ENCODE data around the gene STARD3NL.

Gene STARD3NL

DNA sequence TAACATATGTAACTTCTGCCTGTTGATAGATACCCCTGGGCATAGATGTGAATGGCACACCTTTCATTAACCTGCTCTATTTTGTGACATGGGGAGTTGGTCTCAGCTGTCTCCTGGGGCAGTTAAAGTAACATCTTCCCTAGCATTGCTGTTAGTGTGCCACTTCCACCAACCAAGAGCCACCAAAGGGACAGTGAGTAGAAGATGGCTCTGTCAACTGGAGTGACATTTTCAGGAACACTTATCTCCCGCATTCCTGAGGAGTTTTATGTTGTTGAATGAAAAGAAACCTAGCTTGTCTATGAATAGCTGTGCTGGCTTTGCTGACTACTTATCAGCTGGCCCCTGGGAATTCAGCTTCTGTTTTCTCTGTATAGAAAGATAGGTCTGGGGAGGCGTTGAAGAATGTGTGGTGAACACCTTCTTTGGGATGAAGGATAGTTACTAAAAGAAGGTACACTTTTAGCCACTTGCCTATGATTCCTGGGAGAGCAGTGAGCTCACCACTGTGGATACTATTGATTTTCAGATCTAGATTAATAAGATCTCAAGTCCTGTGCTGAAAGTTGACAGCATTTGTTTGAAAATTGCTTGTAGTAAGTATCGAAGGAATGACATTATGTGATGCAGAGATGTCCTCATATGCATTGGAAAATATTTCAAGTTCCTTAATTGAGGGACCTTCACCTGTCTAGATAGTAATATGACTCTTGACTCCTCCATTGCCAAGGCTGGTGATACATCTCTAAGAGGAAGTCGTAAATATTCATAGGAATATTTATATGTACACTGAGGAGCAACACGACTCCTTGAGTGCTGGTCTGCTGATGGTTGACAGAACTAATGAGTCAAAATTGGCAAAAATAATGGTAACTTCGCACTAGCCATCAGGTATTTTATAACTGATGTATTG lies 7.6 kb downstream of the STARD3NL start:
- DNase-seq: no peak

DNA sequence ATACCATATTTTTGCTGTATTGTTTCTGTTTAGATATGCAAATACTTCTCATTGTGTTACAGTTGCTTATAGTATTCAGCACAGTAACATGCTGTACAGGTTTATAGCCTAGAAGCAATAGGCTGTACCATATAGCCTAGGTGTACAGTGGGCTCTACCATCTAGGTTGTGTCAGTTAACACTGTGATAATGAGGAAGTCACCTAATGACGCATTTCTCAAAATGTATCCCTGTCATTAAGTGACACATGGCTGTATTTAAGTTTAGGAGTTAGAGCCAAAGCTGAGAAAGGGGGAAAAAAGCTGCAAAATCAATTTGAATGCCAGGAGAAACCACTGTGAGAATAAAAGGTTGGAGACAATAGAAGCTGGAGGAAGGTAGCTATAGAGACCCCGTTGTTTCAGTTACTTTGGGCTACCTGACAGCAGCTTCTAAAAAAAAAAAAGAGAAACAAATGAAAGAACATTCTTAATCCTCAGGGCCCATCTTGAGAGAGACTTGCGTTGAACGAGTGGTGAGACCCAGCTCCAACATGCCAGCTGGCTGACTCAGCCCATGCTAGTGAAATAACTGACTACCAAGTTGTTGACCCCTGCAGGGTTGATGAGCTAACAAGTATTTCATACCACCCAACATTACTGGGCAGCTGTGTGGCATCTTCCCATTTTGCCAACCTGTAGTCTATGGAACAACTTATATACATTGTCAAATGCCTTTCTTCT lies 8.7 kb downstream of the STARD3NL start:
- DNase-seq: no peak

DNA sequence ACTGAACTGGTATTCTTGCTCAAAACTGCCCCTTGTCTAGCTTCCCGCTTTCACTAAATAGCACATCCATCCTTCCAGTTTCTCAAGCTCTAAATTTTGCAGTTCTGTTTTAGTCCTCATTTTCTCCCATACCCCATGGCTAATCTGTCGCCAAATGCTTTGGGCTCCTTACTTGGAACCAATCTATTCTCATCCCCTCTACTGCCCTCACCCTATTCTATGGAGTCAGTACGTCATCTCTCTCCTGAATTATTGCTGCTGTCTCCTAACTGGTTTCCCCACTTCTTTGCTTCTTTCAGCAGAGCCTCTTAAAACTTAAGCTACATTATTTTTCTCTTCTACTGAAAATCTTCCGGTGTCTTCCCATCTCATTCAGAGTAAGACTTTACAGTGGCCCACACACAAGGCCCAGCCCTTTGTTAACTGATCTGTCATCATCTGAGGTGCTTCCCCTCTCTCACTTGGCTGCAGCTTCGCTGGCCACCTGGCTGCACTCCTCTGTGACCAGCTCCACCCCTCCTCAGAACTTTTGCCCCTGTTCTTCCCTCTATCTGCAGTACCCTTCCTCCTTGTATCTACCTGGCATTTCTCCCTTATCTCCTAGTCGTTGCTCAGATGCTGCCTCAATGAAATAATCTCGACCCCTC lies 9.9 kb downstream of the STARD3NL start:
- no peak for DNase-seq

DNA sequence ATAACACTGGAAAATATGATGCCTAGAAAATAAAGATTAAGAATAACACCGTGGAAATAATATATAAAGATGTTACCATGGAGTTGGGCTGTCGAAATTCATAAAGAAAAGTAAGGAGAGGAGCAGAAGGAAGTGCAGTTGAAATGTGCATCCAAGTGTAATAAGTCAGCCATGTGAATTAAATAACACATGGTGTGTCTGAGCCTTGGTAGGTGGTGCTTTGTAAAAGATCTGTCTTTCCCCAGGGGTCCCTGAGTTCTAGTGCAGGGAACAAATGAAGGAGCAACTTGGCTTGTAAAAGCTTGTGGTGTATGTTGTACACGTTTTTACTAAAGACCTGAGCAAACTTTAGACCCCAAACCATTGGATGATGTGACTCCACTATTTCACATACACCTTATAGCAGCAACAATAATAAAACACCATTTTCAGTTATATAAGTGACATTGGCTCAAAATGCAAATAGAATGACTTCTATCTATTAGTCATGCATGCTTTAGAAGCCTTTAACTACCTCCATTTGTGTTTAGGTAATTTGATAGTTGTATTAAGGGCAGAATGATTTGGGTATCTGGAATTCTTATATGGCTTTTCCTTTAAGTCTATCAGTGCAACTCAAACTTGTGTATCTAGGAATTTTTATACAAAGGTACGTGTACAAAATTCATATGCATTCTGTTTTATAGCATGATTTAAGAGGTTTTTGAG lies 11.3 kb downstream of the STARD3NL start:
- DNase-seq: no peak

DNA sequence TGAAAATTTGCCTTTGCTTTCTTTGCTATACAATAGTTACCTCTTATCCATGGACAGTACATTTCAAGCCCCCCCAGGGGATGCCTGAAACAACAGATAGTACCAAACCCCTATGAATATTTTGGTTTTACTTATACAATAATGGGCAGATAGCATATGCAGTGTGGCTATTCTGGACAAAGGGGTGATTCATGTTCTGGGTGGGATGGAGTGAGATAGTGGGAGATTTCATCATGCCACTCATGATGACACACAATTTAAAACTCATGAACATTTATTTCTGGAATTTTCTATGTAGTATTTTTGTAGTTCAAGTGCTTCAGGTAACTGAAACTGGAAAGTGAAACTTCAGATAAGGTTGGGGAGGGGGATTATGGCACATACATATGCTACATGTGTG lies 12.0 kb downstream of the STARD3NL start:
- no peak for DNase-seq

DNA sequence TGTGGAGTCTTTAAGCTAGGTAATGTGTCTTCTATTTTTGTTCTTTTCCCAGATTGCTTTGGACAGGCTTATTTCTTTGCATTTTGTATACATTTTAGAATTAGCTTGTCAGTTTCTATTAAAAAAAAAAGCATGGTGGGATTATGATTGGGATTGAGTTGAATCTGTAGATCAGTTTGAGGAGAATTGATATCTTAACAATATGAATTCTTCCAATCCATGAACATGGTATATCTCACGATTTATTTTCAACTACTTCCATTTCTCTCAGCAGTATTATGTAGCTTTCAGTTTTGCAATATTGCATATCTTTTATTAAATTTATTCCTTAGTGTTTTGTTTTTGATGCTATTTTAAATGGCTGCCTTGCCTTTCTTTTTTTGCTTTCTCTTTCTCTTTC lies 13.7 kb downstream of the STARD3NL start:
- no peak for DNase-seq

DNA sequence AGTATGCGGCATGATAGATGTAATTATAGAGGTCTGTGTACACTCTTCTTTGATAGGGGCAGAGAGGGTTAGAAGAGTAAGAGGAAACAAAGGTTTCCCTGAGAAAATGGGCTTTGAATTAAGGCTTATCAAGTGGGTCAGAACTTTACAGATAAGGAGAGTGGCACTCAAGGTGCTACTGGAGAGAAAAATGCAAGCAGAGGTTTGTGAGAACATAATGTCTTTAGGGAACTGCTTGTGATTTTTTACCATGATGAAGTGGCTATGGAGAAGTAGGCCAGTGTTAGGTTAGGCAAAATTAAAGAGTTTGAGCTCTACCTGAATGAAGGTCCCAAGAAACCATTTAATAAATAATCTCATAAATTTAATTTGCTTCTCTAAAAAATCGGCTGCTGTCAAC lies 14.3 kb downstream of the STARD3NL start:
- DNase-seq: no peak

DNA sequence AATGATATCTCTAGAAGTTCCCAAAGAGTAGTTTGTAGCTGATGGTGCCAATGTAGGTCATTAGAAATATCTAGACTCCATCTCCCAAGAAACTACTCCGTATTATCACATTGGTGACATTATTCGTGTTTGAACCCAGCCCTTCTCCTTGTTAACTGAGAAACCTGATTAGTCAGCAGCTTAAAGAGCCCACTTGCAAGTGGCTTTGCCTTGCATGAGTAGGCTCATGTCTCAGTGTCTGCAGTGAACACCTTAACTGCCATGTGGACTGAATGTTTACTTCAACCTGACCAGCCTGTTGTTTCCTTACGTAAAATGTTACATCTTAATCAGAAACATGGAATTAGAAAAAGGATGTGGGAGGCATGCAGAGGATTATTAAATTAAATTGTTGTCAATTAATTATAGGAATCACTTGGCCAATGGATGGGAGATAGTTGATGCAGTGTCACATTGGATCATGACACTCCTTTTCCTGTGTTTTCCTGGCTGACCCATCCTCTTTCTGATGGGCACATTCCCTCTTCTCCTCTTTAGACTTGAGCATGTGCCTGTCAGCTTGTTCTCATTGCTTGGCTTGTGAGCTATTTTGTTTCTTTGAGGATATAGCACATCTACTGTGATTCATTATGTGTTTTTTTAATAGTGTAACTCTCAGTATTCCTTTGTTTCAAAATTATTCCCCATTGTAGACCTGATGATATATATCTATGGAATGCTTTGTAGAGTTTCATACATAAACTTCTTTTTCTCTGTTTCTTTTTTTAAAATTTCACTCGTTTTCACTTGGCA lies 18.0 kb downstream of the STARD3NL start:
- no peak for DNase-seq

DNA sequence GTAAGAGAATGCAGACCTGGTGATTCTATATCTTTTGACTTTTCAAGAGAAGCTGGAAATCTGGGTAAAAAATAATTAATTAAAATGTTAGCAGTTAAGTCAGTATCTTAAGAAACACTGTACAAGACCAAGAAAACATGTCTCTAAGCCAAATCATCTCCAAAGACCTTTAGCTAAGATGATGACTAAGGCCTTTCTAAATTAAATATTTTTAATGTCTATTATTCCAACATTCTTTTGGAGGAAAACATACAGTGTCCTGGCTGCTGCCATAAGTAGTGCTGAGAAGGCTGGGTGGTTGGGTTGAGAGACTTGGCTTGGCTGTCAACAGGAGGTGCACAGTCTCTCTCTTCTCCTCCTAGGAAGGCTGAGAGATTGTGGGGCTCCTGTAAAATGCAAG lies 20.3 kb downstream of the STARD3NL start:
- no peak for DNase-seq

DNA sequence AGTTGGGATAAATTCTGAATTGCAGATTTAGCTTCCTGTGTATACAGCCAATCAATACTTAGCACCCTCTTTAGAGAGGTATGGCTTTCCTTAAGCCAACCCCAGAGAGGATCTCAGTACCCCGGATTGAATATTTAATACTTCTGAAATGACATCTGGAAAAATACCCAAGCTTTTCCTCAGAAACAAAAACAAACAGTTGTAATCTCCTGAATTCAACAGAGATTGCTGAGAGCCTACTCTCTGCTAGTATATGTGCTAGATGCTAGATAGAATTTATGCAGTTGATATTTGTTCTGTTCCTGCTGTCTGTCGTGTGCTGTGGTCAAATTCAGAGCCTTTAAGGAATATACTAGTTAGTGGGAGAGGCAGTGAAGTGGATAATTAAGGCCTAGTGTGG lies 21.1 kb downstream of the STARD3NL start:
- DNase-seq: no peak

DNA sequence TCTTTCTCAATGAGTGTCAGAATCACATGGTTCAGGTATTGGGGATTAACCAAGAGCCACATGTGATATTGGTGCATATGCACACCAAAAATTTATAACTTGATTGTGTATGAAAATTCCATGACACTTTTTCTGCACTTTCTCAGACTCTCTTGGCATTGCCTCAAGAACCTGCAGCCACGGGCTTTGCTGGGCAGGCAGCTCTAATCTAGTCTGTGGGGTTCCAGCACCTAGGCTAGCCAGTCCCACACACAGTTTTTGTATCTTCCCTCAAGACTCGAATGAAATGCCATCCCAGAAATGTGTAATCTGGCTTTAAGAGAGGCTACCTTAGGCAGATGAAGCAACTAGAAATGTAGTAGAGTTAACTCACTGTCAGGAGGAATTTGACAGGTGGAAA lies 21.7 kb downstream of the STARD3NL start:
- no peak for DNase-seq

DNA sequence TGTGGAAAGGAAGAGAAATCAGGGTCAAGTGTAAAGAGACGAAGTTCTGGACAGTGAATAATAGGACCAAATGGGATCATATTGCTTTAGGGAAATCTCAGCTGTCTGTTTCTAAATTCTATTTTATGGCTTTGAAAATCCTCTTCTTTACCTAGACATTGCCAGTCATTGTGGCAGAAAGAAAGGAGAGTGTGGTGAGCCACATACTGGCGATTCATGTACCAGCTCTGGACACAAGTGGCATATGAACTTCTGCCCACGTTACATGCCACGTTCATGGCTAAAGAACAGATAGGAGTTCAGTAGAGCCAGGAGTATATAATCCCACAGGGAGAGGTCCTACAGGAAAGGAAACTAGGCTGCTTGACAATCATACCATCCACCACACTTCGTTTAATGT lies 28.0 kb downstream of the STARD3NL start:
- no peak for DNase-seq

DNA sequence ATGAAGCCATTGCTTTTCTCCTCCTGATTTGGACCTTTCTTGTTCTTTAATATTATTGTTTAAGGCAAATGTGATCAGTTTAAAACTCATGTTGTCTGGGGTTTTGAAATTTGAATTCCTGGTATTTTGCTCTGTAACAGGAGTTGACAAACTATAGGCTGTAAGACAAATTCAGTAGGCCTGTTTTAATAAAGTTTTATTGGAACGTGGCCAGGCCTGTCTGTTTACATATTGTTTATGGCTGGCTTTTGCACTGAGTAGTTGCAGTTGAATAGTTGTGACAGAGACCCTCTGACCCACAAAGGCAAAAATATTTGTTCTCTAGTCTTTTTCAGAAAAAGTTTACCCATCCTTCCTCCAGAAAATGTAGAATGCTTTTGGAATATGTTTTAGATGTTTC lies 29.8 kb downstream of the STARD3NL start:
- no peak for DNase-seq

DNA sequence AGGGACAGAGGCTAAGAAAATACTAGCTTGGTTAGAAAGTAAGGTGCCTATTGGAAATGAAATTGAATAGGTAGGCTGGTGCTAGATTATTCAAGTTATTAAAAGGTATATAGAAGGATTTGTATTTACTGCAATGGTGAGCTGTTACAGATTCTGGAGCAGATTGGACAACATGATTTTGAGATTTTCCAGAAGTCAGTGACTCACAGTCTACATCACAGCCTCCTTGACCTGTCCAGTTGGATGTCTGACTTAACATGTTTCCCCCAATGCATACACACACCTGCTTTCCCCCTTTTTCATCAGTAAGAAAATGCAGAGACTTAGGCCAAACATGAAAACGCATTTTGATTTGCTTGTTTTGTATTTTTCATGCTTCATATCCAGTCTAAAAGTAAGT lies 33.4 kb downstream of the STARD3NL start:
- no peak for DNase-seq

DNA sequence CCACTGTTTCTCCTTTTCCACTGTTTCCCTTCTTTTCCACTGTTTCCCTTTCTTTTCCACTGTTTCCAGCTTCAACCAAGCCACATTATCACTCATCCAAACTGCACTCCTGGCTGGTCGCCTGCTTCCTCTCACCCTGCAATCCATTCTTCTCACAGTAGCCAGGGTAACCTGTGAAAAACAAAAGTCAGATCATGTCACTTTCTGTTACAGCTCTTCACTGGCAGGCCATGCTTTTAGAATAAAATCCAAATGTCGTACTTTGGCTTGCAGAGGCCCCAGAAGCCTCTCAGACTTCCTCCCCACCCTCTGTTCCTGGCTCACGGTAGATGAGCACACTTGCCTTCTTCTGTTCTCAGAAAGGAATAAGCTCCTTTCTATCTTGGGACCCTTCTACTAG lies 33.9 kb downstream of the STARD3NL start:
- no peak for DNase-seq

DNA sequence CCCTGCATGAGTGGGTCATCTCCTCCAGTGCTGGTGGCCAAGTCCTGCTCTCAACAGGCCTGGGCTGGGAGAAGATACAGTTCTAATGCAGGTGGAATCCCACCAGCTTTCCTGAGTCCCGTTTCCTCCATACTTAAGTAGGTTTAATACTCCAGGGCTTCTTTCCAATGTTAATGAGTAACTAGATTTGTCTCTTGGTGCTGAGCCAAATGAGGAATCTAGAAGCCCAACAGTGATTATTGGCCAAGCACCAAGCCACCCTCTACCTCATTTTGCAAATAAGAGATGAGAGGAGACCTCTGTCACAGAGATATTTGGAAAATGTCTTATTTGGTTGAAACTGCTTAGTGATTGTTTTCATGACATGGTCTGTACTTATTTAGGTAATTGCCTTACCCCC lies 37.1 kb downstream of the STARD3NL start:
- DNase-seq: no peak

DNA sequence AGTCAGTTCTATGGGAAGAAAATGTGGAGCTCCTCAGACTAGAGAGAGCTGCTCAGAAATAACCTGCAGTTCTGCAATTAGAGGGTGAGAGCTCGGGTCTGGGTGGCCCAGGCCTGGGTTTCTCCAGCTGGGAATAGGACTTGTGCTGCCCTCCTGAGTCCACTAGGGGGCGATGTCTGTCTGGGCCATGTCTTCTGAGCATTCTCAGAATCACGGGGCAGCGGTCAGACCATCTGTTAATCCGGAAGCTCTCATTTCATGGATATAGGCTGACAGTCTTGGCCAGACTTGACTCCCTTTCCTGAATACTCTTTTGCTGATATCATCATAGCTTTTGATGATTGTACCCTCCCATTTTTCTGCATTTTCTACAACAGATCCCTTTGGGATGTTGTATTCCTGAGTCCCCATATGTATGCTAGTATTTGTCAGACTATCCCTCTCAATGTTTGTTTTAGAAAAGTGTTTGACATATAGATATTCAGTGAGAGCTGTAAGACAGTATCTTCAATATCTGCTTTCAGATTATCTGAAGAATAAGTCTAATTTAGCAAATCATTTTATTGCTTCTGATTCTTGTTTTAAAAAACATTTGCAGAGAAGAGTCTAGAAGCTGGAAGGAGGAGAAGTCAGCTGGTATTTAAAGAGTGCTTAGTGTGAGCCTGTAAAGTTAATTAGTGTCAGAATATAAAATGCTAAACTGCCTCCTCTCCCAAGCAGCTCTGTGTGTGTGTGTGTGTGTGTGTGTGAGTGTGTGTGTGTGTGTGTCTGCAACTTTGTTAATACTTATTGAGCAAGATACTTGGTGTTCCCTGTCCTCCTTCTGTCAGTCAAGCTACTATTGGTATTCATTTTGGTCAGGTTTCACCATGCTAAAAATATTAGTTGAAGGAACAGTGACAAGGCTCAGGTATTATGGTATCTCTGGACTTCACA lies 38.0 kb downstream of the STARD3NL start:
- DNase-seq: peak; percentile 77

DNA sequence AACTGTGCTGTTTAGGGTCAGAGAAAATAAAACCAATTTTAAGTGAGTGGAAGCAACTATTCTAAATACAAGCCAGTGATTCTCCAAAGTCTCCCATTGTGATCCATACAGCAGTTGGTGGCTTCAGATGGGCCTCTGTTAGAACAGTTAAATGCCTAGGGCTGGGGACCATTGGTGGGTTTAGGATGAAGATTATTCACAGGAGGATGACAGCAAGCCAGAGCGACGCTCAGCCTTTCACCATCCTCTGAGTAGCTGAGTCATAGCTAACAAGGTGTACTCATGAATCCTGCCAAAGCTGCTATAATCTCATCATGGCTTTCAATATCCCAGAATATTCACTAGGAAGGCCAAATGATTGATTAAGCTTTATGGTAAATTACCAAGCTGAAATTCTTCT lies 39.6 kb downstream of the STARD3NL start:
- DNase-seq: no peak

DNA sequence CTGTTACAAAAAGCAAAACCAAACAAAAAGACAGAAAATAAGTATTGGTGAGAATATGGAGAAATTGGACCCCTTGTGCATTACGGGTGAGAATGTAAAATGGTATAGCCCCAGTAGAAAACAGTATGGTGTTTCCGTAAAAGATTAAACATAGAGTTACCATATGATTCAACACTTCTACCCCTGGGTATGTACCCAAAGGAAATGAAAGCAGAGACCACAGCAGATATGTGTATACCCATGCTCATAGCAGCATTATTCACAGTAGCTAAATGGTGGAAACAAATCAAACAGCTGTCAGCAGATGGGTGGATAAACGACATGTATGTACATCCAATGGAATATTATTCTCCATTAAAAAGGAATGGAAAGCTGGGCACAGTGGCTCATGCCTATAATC lies 42.4 kb downstream of the STARD3NL start:
- no peak for DNase-seq

DNA sequence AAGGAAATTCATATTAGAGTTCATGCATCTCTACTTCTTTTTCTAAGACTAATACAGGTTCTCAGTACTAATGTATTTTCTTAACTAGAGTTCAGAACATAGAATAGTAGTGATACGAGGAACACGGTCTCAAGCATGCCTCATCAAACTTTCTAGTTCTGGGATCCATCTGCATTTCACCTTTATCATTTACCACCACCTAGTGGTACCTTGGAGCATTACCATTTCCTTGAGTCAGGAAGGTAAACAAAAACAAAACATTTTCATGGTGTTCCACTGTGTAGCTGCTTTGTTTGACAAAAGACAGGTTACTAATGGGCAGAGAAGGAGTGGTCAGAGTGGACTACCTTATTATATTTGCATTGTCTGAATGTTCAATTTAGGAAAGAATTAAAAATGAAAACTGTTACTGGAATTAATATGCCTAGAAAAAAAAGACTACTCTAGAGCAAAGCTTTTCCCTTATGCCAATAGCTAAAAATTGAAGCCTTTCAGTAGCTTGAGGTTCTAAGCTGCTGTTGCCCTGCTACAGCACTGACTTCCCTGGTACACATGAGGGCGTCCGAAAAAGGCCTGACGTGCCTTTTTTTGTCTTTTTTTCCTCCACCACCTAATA lies 44.5 kb downstream of the STARD3NL start:
- DNase-seq: no peak

DNA sequence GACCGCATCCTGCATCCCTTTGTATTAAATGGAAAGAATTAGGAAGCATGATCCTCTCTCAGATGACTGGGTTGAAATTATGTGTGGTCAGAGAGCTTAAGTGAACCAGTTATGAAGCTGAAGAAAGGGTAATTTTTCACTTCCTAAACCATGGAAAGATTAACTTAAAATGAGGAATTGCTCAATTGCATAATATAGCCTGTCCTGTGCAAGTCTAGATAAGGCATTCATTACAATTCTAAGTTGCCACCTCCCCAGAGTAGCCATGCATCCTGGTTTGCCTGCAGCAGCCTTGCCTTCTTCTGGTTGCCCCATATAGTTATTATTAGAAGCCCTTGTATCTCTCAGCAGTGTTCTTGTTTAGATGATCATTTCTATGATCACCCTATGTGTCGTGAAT lies 45.3 kb downstream of the STARD3NL start:
- no peak for DNase-seq

Data from stimulated activated CD4-positive, alpha-beta T cell treated with anti-CD3 and anti-CD28 coated beads, Interleukin-1b, Interleukin-23, amount 100 ng/mL, for 48 hours (primary cell).